ENCODE data around the gene C20orf144. TPM values are rescaled to one million over a fixed set of nuclear protein-coding genes. Genes with fewer than 3 reads are reported as not detected.

C20orf144 gene
- polyA plus RNA-seq, 2 donors = 0.02 to 0.04 TPM

GRCh38 chr20:33660685-33661058 is 1.5 kb upstream of the C20orf144 start:
- H3K4me3 ChIP-seq (ENCODE audit: low read depth in 1 of 2, low read length in 2 of 2) = no peak overlapping the region
- H3K9me3 ChIP-seq (ENCODE audit: control insufficient read depth in 2 of 2, insufficient read depth in 1 of 2, low read depth in 1 of 2, low read length in 1 of 2) = no peaks in the 10 kb centered on the region
- 88 to 93% methylated on average over 7 of the region's 7 CpGs for WGBS, 2 donors
- H3K4me1 ChIP-seq (ENCODE audit: control insufficient read depth in 2 of 2, insufficient read depth in 2 of 2, low read length in 1 of 2) = peaks cover 2 to 13% of the 10 kb centered on the region in 2 donors
- H3K27me3 ChIP-seq (ENCODE audit: control insufficient read depth in 1 of 2, insufficient read depth in 2 of 2, low read length in 2 of 2) = no peaks in the 10 kb centered on the region
- peaks cover 4 to 15% of the 10 kb centered on the region in 2 donors for H3K36me3 ChIP-seq (ENCODE audit: control insufficient read depth in 2 of 2, insufficient read depth in 2 of 2, low read length in 1 of 2)
- H3K27ac ChIP-seq (ENCODE audit: low read depth in 2 of 2, low read length in 1 of 2) = no peak overlapping the region

DNA sequence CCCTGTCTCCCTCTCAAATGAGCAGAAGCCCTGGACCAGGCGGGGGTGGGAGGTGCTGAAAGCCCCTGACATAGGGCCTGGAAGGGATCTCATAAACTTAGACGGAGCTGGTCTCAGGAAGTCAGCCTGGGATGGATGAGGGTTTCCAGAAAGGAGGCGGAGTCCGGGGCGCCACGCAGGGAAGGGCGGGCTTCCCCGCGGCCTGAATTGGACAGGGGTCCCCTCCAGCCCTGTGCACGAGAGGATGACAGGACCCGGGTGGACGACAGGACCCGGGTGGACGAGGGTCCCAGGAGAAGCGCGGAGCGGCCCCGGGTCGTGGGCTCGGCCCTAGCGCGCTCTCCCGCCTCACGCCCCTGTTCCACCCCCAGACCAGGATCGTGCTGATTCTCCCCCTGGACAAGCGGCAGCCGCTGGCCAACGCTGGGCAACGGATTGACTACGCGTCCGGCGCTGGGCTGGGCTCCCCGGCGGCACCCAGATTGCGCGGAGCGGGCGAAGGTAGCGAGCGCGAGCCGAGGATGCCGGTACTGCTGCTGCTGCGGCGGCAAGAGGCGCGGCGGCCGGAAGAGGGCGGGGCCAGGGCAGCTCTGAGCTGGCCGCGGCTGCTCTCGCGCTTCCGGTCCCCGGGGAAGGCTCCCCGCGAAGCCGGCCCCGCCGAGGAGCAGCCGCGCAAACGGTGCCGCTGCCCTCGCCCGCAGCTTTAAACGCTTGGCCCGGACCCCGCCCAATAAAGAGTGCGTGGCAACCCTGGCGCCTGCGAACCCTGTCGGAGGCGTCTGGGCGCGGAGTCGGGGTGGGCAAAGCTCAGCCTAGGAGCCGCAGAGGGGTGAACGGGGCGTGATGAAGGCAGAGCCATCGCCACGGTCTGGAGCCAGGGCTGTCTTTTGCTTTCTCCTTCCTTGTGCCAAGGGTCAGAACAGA is 1.3 kb downstream of the C20orf144 start:
- peaks cover 2 to 25% of the 10 kb centered on the region in 2 donors for H3K4me1 ChIP-seq (ENCODE audit: control insufficient read depth in 2 of 2, insufficient read depth in 2 of 2, low read length in 1 of 2)
- peak overlapping the region; percentile 75 to 82 for H3K4me3 ChIP-seq (ENCODE audit: low read depth in 1 of 2, low read length in 2 of 2)
- peaks cover 0 to 15% of the 10 kb centered on the region in 2 donors for H3K36me3 ChIP-seq (ENCODE audit: control insufficient read depth in 2 of 2, insufficient read depth in 2 of 2, low read length in 1 of 2)
- peak overlapping the region; percentile 91 to 92 for H3K27ac ChIP-seq (ENCODE audit: low read depth in 2 of 2, low read length in 1 of 2)
- WGBS, 2 donors = 1% methylated on average over 79 to 84 of the region's 84 CpGs
- no peaks in the 10 kb centered on the region for H3K27me3 ChIP-seq (ENCODE audit: control insufficient read depth in 1 of 2, insufficient read depth in 2 of 2, low read length in 2 of 2)
- no peaks in the 10 kb centered on the region for H3K9me3 ChIP-seq (ENCODE audit: control insufficient read depth in 2 of 2, insufficient read depth in 1 of 2, low read depth in 1 of 2, low read length in 1 of 2)

- H3K27ac ChIP-seq (ENCODE audit: low read depth in 2 of 2, low read length in 1 of 2) = peak overlapping the region; percentile 91 to 92
- WGBS, 2 donors = 44% methylated on average over 9 of the region's 9 CpGs
- H3K4me1 ChIP-seq (ENCODE audit: control insufficient read depth in 2 of 2, insufficient read depth in 2 of 2, low read length in 1 of 2) = peaks cover 2 to 25% of the 10 kb centered on the region in 2 donors
- H3K9me3 ChIP-seq (ENCODE audit: control insufficient read depth in 2 of 2, insufficient read depth in 1 of 2, low read depth in 1 of 2, low read length in 1 of 2) = no peaks in the 10 kb centered on the region
- H3K27me3 ChIP-seq (ENCODE audit: control insufficient read depth in 1 of 2, insufficient read depth in 2 of 2, low read length in 2 of 2) = no peaks in the 10 kb centered on the region
- peak overlapping the region; percentile 75 to 82 for H3K4me3 ChIP-seq (ENCODE audit: low read depth in 1 of 2, low read length in 2 of 2)
- H3K36me3 ChIP-seq (ENCODE audit: control insufficient read depth in 2 of 2, insufficient read depth in 2 of 2, low read length in 1 of 2) = peaks cover 0 to 9% of the 10 kb centered on the region in 2 donors
Observed at GRCh38 chr20:33664085-33664761, 2.1 kb downstream of the C20orf144 start.

DNA sequence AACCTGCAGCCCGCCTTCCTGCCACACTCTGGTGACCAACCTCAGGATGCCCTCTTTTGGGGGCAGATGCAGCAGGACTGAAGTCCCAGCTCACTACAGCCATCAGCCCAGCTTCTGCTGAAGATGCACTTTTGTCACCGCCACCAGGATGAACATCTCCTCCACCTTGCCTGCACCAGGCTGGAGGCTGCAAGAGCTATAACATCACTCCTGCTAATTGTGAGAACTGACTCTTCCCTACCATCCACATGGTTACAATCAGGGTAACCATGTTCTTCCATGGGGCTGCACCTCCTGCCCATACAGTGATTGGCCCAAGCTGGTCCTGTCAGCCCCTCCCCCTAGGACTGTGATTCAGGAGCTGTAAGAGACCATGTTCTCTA is 2.6 kb downstream of the C20orf144 start:
- Histone ChIP-seq H3K27ac (ENCODE audit: low read depth in 2 of 2, low read length in 1 of 2) (peak overlapping the region in 1 of 2 donors; percentile 51), H3K4me1 (ENCODE audit: control insufficient read depth in 2 of 2, insufficient read depth in 2 of 2, low read length in 1 of 2) (peaks cover 2 to 25% of the 10 kb centered on the region in 2 donors), H3K36me3 (ENCODE audit: control insufficient read depth in 2 of 2, insufficient read depth in 2 of 2, low read length in 1 of 2) (peaks cover 0 to 5% of the 10 kb centered on the region in 2 donors), H3K27me3 (ENCODE audit: control insufficient read depth in 1 of 2, insufficient read depth in 2 of 2, low read length in 2 of 2) (no peaks in the 10 kb centered on the region), H3K9me3 (ENCODE audit: control insufficient read depth in 2 of 2, insufficient read depth in 1 of 2, low read depth in 1 of 2, low read length in 1 of 2) (no peaks in the 10 kb centered on the region), H3K4me3 (ENCODE audit: low read depth in 1 of 2, low read length in 2 of 2) (no peak overlapping the region)
- WGBS, 2 donors = 92 to 95% methylated on average over 2 of the region's 2 CpGs

GRCh38 chr20:33666293-33667244 is 4.4 kb downstream of the C20orf144 start, which contains the start of gene ACTL10:
Gene ACTL10 (plus strand): TSS chr20:33666943. CDS start chr20:33667498, 555 bp downstream.
- Histone ChIP-seq H3K36me3 (ENCODE audit: control insufficient read depth in 2 of 2, insufficient read depth in 2 of 2, low read length in 1 of 2) (peaks cover 0 to 2% of the 10 kb centered on the region in 2 donors), H3K4me1 (ENCODE audit: control insufficient read depth in 2 of 2, insufficient read depth in 2 of 2, low read length in 1 of 2) (peaks cover 2 to 25% of the 10 kb centered on the region in 2 donors), H3K27me3 (ENCODE audit: control insufficient read depth in 1 of 2, insufficient read depth in 2 of 2, low read length in 2 of 2) (no peaks in the 10 kb centered on the region), H3K27ac (ENCODE audit: low read depth in 2 of 2, low read length in 1 of 2) (peak within 1 kb of the TSS; percentile 85 to 94), H3K9me3 (ENCODE audit: control insufficient read depth in 2 of 2, insufficient read depth in 1 of 2, low read depth in 1 of 2, low read length in 1 of 2) (no peaks in the 10 kb centered on the region), H3K4me3 (ENCODE audit: low read depth in 1 of 2, low read length in 2 of 2) (peak within 1 kb of the TSS; percentile 43 to 69)
- 2% methylated on average over 50 of the region's 50 CpGs for WGBS, 2 donors

DNA sequence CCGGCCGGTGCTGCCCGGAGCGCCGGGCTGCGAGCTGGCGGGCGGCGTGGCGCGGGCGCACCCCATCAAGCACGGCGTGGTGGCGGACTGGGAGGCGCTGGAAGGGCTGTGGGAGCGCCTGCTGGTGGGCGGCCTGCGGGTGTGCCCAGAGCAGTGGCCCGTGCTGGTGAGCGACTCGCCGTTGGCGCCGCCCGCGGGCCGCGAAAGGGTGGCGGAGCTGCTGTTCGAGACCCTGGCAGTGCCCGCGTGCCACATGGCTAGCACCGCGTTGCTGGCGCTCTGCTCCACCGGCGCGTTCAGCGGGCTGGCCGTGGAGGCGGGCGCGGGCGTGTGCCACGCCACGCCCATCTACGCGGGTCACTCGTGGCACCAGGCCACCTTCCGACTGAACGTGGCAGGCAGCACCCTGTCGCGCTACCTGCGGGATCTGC is 5.1 kb downstream of the C20orf144 start:
- peak overlapping the region; percentile 85 to 94 for H3K27ac ChIP-seq (ENCODE audit: low read depth in 2 of 2, low read length in 1 of 2)
- WGBS, 2 donors = 6 to 11% methylated on average over 21 to 55 of the region's 55 CpGs
- H3K27me3 ChIP-seq (ENCODE audit: control insufficient read depth in 1 of 2, insufficient read depth in 2 of 2, low read length in 2 of 2) = no peaks in the 10 kb centered on the region
- H3K9me3 ChIP-seq (ENCODE audit: control insufficient read depth in 2 of 2, insufficient read depth in 1 of 2, low read depth in 1 of 2, low read length in 1 of 2) = no peaks in the 10 kb centered on the region
- H3K4me1 ChIP-seq (ENCODE audit: control insufficient read depth in 2 of 2, insufficient read depth in 2 of 2, low read length in 1 of 2) = peaks cover 2 to 25% of the 10 kb centered on the region in 2 donors
- peaks cover 0 to 2% of the 10 kb centered on the region in 2 donors for H3K36me3 ChIP-seq (ENCODE audit: control insufficient read depth in 2 of 2, insufficient read depth in 2 of 2, low read length in 1 of 2)
- peak overlapping the region; percentile 43 to 69 for H3K4me3 ChIP-seq (ENCODE audit: low read depth in 1 of 2, low read length in 2 of 2)

GRCh38 chr20:33667676-33668465 is 5.7 kb downstream of the C20orf144 start:
- Histone ChIP-seq H3K4me3 (ENCODE audit: low read depth in 1 of 2, low read length in 2 of 2) (peak overlapping the region; percentile 43 to 69), H3K9me3 (ENCODE audit: control insufficient read depth in 2 of 2, insufficient read depth in 1 of 2, low read depth in 1 of 2, low read length in 1 of 2) (no peaks in the 10 kb centered on the region), H3K27me3 (ENCODE audit: control insufficient read depth in 1 of 2, insufficient read depth in 2 of 2, low read length in 2 of 2) (no peaks in the 10 kb centered on the region), H3K27ac (ENCODE audit: low read depth in 2 of 2, low read length in 1 of 2) (peak overlapping the region; percentile 85 to 94), H3K4me1 (ENCODE audit: control insufficient read depth in 2 of 2, insufficient read depth in 2 of 2, low read length in 1 of 2) (peaks cover 2 to 25% of the 10 kb centered on the region in 2 donors), H3K36me3 (ENCODE audit: control insufficient read depth in 2 of 2, insufficient read depth in 2 of 2, low read length in 1 of 2) (peaks cover 0 to 2% of the 10 kb centered on the region in 2 donors)
- WGBS, 2 donors = 9 to 27% methylated on average over 47 of the region's 47 CpGs

- peaks cover 0 to 2% of the 10 kb centered on the region in 2 donors for H3K36me3 ChIP-seq (ENCODE audit: control insufficient read depth in 2 of 2, insufficient read depth in 2 of 2, low read length in 1 of 2)
- 59 to 64% methylated on average over 13 of the region's 13 CpGs for WGBS, 2 donors
- H3K27me3 ChIP-seq (ENCODE audit: control insufficient read depth in 1 of 2, insufficient read depth in 2 of 2, low read length in 2 of 2) = no peaks in the 10 kb centered on the region
- no peak overlapping the region for H3K4me3 ChIP-seq (ENCODE audit: low read depth in 1 of 2, low read length in 2 of 2)
- H3K9me3 ChIP-seq (ENCODE audit: control insufficient read depth in 2 of 2, insufficient read depth in 1 of 2, low read depth in 1 of 2, low read length in 1 of 2) = no peaks in the 10 kb centered on the region
- H3K4me1 ChIP-seq (ENCODE audit: control insufficient read depth in 2 of 2, insufficient read depth in 2 of 2, low read length in 1 of 2) = peaks cover 6 to 28% of the 10 kb centered on the region in 2 donors
- peak overlapping the region in 1 of 2 donors; percentile 38 for H3K27ac ChIP-seq (ENCODE audit: low read depth in 2 of 2, low read length in 1 of 2)
Observed at GRCh38 chr20:33668466-33669155, 6.5 kb downstream of the C20orf144 start.

Data from esophagus (tissue), 2 donors.